ENCODE results near the gene SYNE4. TPM values are rescaled to one million over a fixed set of nuclear protein-coding genes. Genes with fewer than 3 reads are reported as not detected.

SYNE4 gene
- total RNA-seq, 2 experiments from 2014 or later, result 1.6 TPM

- H3K9me3 Mint-ChIP-seq, result no peaks in the 10 kb centered on the region
- DNase-seq, result no peak
- intact Hi-C loops (cut with DNase I, micrococcal nuclease), result no loop called here
These were observed 30.3 kb downstream of the SYNE4 start for GRCh38 chr19:35978271-35978670.

GRCh38 chr19:35977446-35978222 lies 31.0 kb downstream of the SYNE4 start:
- Mint-ChIP-seq H3K4me1 (ENCODE audit: low read depth) (no peaks in the 10 kb centered on the region), H3K27me3 (peaks cover 32% of the 10 kb centered on the region), H3K9me3 (no peaks in the 10 kb centered on the region), H3K4me3 (no peak overlapping the region), H3K36me3 (ENCODE audit: low read depth) (no peaks in the 10 kb centered on the region), H3K27ac (no peak overlapping the region)
- no peak overlapping the region for H3K27ac ChIP-seq (ENCODE audit: low read depth in 1 of 2, low read length in 2 of 2)
- POLR2A ChIA-PET, result no interaction called here
- peaks cover 0 to 5% of the 10 kb centered on the region in 2 experiments for H3K27me3 ChIP-seq (ENCODE audit: control insufficient read depth in 1 of 2, insufficient read depth in 2 of 2, low read length in 2 of 2)
- CTCF ChIA-PET, result no interaction called here
- no peaks in the 10 kb centered on the region for H3K4me1 ChIP-seq (ENCODE audit: insufficient read depth, low read length)
- intact Hi-C loops (cut with DNase I, micrococcal nuclease), result no loop called here
- H3K36me3 ChIP-seq (ENCODE audit: insufficient read depth, low read length), result no peaks in the 10 kb centered on the region
- peak; percentile 54 for ATAC-seq (ENCODE audit: poor library complexity)
- DNase-seq, result peak in 2 of 14 experiments; percentile 32 to 50
- no peak for TF ChIP-seq CTCF (IDR thresholded peaks at IDR 0.05)
- no peak overlapping the region for H3K4me3 ChIP-seq (ENCODE audit: low read length)
- peaks cover 0 to 7% of the 10 kb centered on the region in 2 experiments for H3K9me3 ChIP-seq (ENCODE audit: control insufficient read depth in 1 of 2, insufficient read depth in 1 of 2, low read length in 2 of 2)

More at GRCh38 chr19:35978271-35978670, 30.3 kb downstream of the SYNE4 start:
- Histone ChIP-seq H3K9me3 (ENCODE audit: control insufficient read depth in 1 of 2, insufficient read depth in 1 of 2, low read length in 2 of 2) (peaks cover 0 to 7% of the 10 kb centered on the region in 2 experiments), H3K36me3 (ENCODE audit: insufficient read depth, low read length) (no peaks in the 10 kb centered on the region), H3K27me3 (ENCODE audit: control insufficient read depth in 1 of 2, insufficient read depth in 2 of 2, low read length in 2 of 2) (peaks cover 0 to 5% of the 10 kb centered on the region in 2 experiments), H3K4me3 (ENCODE audit: low read length) (no peak overlapping the region), H3K27ac (ENCODE audit: low read depth in 1 of 2, low read length in 2 of 2) (no peak overlapping the region), H3K4me1 (ENCODE audit: insufficient read depth, low read length) (no peaks in the 10 kb centered on the region)
- TF ChIP-seq CTCF (IDR thresholded peaks at IDR 0.05), result no peak
- no peak overlapping the region for H3K4me3 Mint-ChIP-seq
- no peak overlapping the region for H3K27ac Mint-ChIP-seq
- H3K27me3 Mint-ChIP-seq, result peaks cover 36% of the 10 kb centered on the region
- no peaks in the 10 kb centered on the region for H3K36me3 Mint-ChIP-seq (ENCODE audit: low read depth)
- no peak for ATAC-seq (ENCODE audit: poor library complexity)
- no peaks in the 10 kb centered on the region for H3K4me1 Mint-ChIP-seq (ENCODE audit: low read depth)
- CTCF ChIA-PET, result no interaction called here
- POLR2A ChIA-PET, result no interaction called here

GRCh38 chr19:35975608-35976214 lies 32.9 kb downstream of the SYNE4 start:
- H3K36me3 ChIP-seq (ENCODE audit: insufficient read depth, low read length), result no peaks in the 10 kb centered on the region
- no peak overlapping the region for H3K27ac Mint-ChIP-seq
- no peak for TF ChIP-seq CTCF (IDR thresholded peaks at IDR 0.05)
- H3K9me3 ChIP-seq (ENCODE audit: control insufficient read depth in 1 of 2, insufficient read depth in 1 of 2, low read length in 2 of 2), result peaks cover 0 to 7% of the 10 kb centered on the region in 2 experiments
- no peak overlapping the region for H3K4me3 ChIP-seq (ENCODE audit: low read length)
- no peaks in the 10 kb centered on the region for H3K4me1 Mint-ChIP-seq (ENCODE audit: low read depth)
- no peak overlapping the region for H3K27ac ChIP-seq (ENCODE audit: low read depth in 1 of 2, low read length in 2 of 2)
- H3K4me3 Mint-ChIP-seq, result no peak overlapping the region
- ChIA-PET POLR2A (no interaction called here), CTCF (interaction anchor here (0.7 kb wide), 1 partner anchor 17 kb away, joined by 3 read pairs; no protein-coding TSS in a partner anchor)
- H3K9me3 Mint-ChIP-seq, result no peaks in the 10 kb centered on the region
- intact Hi-C loops (cut with DNase I, micrococcal nuclease), result no loop called here
- no peaks in the 10 kb centered on the region for H3K36me3 Mint-ChIP-seq (ENCODE audit: low read depth)
- no peaks in the 10 kb centered on the region for H3K4me1 ChIP-seq (ENCODE audit: insufficient read depth, low read length)
- DNase-seq (peak in 2 of 14 experiments; percentile 45 to 47), ATAC-seq (ENCODE audit: poor library complexity) (peak; percentile 51)
- H3K27me3 Mint-ChIP-seq, result peaks cover 17% of the 10 kb centered on the region
- peaks cover 0 to 5% of the 10 kb centered on the region in 2 experiments for H3K27me3 ChIP-seq (ENCODE audit: control insufficient read depth in 1 of 2, insufficient read depth in 2 of 2, low read length in 2 of 2)

All from CD4-positive, alpha-beta T cell (primary cell).